Right ventricle myocardium superior (tissue), 1 donor: Measurements from ENCODE around the gene TRIO. TPM values are rescaled to one million over a fixed set of nuclear protein-coding genes. Genes with fewer than 3 reads are reported as not detected.

ENCODE experiments used
- total RNA-seq: library from RNA; stranded (reverse); fragmentation: NEBNext Ultra II Directional; extraction: Animal tissue kit (Norgen Biotek cat#: 25700); gene quantifications from one replicate; pipeline ENCODE4 v1.2.1, GENCODE V29; 2021
- donor health status: DM: no; HTN: yes; CAD: no; lungs with severe emphysema.

Gene TRIO
- total RNA-seq, 1 donor from 2014 or later = 56.0 TPM

Other genes with a start within 250 kb of the TRIO start
- gene DNAH5, start 198.7 kb upstream of the TRIO start, total RNA-seq = 0.27 TPM